ENCODE data around the gene PHF21A.

DNA sequence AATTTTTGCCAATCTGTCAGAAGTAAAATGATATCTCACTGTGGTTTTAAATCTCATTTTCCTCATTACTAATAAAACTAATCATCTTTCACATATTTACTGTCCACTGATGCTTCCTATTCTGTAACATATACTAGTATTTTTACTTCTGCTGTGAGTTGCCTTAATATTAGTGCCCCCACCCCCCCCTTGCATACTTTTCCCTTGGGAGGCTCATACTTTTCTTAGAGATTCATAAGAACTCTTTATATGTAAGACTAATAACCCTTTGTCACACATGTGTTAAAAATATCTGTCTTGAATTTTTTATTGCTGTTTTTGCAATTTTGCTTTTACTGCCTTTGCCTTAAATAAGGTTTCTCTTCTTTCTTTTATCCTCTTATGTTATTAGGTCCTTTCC, 87.2 kb downstream of the PHF21A start:
- TF ChIP-seq, protein P1, sequence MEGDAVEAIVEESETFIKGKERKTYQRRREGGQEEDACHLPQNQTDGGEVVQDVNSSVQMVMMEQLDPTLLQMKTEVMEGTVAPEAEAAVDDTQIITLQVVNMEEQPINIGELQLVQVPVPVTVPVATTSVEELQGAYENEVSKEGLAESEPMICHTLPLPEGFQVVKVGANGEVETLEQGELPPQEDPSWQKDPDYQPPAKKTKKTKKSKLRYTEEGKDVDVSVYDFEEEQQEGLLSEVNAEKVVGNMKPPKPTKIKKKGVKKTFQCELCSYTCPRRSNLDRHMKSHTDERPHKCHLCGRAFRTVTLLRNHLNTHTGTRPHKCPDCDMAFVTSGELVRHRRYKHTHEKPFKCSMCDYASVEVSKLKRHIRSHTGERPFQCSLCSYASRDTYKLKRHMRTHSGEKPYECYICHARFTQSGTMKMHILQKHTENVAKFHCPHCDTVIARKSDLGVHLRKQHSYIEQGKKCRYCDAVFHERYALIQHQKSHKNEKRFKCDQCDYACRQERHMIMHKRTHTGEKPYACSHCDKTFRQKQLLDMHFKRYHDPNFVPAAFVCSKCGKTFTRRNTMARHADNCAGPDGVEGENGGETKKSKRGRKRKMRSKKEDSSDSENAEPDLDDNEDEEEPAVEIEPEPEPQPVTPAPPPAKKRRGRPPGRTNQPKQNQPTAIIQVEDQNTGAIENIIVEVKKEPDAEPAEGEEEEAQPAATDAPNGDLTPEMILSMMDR (IDR thresholded peaks at IDR 0.05): no peak
- no peak for TF ChIP-seq POLR2A (IDR thresholded peaks at IDR 0.05)
